ENCODE measurements around the gene TINCR.
"Not testable (repeated sequence)": the region's sequence is repeated elsewhere in the genome, so short reads cannot be mapped to it uniquely, and the experiment has no call there.

TINCR gene

DNA sequence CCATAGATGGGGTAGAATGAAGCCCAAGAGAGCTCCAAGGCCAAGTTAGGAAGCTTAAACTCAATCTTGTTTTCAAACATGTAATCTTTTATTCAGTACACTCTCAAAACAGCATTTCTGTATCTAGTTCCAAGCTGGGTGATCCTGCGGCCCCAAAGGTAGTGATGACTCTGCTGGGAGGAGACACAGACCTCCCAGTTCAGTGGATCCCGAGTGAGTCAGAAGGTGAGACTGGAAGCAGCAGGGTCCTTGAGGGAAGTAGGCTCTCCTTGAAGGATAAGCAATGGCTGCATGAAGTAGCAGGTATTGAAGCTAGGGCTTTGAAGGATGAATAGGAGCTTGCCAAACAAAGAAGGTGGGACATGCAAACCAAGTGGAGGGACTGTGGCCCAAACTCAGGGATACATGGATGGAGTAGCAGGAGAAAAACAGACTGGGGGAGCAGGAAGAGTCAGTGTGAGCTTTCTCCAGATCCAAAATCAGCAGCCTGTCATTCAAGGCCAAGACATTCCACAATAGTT lies 9.6 kb downstream of the TINCR start:
- no peak for DNase-seq (ENCODE audit: low read depth)

DNA sequence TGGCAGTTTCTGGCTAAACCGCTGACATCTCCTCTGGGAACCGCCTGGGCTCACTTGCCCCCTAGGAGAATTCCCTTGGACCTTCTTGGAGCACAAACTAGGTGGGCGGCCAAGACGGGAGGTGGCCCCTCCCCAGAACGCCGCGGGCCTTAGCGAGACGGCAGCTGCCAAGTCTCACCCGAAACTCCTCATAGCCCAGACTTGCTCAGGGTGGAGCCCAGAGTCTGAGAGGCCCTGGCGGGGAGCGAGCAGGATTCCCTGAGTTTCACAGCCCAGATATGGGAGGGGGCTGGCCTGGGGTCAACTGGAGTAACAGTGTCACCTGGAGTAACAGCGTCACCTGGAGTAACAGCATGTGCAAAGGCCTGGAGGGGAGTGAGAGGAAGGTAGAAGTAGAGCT lies 10.1 kb downstream of the TINCR start:
- no peak for DNase-seq (ENCODE audit: low read depth)

DNA sequence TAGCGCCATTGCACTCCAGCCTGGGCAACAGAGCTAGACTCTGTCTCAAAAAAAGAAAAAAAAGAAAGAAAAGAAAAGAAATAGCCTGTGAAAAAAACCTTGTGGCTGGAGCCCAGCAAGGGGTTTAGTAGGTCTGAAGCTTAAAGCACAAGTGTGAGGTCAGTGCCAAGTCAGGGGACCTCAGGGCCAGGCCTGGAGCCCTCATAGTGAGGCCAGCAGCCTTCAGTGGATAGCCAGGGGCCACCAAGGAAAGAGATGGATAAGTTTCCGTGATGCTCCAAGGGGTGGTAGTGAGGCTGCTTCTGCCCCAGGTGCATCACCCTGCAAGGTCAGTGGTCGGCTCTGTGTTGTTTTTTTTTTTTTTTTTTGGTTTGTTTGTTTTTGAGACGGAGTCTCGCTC lies 12.9 kb downstream of the TINCR start:
- DNase-seq (ENCODE audit: low read depth) = no peak

DNA sequence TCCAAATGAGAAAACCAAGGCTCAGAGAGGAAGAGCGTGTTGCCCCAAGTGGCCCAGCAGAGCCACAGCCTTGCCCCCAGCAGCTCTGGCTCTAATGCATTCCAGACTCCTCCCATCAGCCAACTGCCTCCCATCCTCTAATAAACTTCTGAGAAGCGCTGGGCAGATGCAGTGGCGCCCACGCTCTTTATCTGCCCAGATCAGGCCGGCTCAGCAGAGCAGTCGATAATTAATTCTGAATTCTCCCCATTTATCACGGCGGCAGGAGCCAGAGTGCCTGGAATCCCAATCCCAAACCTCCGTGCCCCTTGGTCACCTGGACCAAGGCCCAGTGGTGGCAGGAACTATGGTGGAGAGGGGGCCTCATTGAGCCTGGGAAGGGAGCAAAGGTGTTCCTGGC lies 13.9 kb downstream of the TINCR start:
- DNase-seq (ENCODE audit: low read depth) = no peak

DNA sequence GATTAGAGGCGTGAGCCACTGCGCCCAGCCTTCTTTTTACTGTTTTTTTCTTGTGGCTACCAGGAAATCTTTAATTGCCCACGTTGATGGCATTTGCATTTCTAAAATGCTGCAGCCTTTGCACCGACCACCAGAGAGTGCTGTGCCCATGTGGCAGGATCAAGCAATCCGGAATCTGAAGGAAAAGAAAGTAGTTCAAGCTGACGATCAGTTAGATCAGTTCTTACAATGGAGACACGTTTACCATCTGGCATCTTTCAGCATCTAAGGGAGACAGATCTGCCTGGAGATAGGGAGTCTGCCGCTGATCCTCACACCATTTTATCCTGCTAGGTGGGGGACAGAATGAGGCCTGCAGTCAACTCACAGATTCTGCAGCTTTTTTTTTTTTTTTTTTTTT lies 19.9 kb downstream of the TINCR start:
- DNase-seq (ENCODE audit: low read depth) = no peak

DNA sequence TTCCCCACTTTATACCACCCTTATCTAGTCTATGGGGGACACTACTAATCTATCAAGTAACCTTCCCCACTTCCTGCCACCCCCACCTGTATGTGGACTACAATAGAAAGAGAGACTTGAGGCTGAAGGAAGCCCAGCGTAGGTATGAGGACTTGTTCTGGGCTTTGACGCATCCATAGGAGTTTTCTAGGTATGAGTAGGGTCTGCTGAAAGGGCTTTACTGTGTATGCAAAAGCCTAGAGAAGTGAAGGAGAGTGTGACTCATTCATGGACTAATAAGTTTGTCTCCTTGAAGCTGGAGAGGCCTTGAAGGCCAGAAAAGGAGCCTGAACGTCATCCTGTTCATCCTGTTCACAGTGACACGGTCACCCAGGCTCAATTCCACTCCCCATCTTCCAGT lies 21.8 kb downstream of the TINCR start:
- no peak for DNase-seq (ENCODE audit: low read depth)

DNA sequence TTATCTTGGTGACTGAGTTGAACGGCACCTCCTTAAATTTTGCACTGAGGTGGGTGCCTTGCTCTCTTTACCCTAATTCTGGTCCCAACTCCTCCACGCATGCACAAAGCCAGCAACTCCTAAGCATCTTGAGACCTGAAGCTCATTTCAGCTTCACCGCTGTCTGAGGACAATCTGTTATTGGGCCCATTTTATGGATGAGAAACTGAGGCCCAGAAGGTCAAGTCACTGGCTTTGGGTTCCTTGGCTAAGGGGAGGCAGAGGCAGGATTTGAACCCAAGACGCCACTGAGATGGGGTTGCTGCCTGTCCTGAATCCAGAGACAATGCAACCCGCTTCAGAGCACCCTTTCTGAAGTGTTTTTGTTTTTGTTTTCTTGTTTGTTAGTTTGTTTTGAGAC lies 22.7 kb downstream of the TINCR start:
- no peak for DNase-seq (ENCODE audit: low read depth)

DNA sequence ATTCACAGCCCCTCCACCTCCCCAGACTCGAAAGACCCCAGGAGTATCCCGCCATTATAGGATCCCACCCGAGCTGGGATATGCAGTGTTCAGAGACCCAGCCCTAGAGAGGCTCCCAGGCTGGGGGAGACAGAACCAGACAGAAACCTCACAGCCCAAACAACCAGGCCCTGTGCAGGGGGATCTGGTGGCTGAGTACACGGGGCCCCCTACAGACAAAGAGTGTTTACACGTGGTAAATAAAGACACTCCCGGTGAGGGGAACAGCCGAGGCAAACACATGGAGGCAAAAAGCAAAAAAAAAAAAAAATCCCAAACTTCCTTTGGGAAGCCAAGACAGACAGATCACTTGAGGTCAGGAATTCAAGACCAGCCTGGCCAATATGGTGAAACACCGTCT lies 25.1 kb downstream of the TINCR start:
- no peak for DNase-seq (ENCODE audit: low read depth)

DNA sequence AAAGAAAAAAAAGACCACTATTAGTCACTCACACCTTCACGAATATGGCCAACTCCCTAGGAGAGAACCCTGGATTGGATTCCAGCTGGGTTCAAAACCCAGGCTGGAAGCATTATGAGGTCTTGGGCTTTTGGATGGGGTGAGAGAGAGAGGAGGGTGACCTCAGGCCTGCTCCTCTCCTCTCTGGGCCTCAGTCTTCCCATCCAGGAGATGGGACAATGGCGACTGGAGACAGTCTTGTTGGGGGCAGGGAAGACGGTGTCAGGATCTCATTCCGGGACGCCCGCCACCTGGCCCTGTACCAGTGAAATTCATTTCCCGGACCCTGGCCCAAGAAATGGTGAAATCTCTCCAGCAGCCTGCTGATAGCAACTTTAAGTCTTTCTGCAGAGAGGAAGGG lies 26.3 kb downstream of the TINCR start:
- no peak for DNase-seq (ENCODE audit: low read depth)

DNA sequence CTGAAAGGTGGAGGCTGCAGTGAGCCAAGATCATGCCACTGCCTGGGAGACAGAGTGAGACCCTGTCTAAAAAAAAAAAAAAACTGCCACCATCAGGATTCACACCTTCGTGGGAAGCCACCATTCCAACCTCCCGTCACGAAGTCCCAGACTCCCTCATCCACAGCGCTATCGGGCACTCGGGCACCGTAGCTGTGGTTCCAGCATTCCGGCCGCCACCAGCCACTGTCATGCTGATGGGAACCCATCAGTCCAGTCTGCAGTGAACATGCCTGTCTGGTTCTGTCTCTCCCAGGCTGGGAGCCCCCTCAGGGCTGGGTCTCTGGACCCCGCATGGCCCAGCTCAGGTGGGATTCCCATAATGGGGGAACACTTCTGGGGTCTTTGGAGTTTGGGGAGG lies 27.5 kb downstream of the TINCR start:
- no peak for DNase-seq (ENCODE audit: low read depth)

DNA sequence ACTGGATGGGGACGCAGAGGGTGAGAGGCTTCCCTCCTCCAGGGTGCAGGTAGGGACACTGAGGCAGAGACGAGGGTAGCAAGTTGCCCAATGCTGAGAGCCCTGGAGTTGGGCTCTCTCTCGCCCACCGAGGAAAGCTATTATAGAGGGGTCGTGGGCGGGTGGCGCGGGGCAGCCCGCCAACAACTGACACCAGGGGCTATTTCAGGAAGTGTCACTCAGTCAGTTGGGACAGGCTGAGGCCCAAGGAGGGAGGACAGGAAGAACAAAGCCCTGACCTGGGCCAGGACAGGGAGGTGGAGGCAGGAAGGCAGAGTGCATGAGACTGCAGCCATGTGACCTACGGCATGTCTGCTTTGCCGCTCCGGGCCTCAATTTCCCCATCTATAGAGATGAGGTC lies 29.9 kb downstream of the TINCR start:
- no peak for DNase-seq (ENCODE audit: low read depth)

DNA sequence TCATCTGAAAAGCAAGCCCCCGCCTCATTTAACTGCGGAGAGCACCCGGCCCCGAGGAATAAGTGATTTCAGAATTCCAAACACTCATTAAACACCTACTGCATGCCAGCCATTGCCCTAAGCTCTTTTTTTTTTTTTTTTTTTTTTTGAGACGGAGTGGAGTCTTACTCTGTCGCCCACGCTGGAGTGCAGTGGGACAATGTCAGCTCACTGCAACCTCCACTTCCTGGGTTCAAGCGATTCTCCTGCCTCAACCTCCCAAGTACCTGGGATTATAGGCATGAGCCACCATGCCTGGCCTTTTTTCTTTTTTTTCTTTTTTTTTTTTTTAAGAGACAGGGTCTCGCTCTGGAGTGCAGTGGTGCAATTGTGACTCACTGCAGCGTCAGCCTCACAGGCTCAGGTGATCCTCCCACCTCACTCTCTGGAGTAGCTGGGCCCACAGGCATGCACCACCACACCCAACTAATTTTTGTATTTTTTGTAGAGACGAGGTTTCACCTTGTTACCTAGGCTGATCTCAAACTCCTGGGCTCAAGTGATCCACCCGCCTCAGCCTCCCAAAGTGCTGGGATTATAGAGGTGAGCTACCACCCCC lies 30.7 kb downstream of the TINCR start:
- DNase-seq (ENCODE audit: low read depth) = not testable (repeated sequence)

DNA sequence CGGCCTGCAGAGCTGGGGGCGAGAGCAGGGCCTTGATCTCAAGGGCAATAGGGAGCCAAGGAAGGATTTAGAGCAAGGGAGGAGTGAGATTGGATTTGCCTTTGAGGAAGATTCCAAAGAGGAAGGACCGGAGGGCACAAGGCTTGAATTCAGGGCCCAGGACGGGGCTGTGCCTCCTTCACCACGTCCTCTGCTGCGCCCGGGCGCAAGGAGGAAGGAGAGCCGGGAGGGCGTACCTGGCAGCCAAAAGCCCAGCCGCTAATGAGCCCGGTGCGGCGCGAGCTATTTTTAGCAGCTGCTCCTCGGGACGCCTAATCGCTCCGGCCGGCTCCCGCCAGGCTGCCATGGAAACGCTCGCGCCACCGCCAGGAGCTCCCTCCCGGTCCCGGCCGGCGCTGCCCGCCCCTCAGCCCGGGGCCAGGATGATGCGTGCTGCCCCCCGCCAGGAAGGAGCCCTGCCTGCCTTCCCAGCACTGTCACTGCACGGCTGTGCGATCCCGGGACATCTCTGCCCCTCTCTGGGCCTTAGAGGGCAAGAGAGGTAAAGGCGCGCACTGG lies 31.3 kb downstream of the TINCR start:
- no peak for DNase-seq (ENCODE audit: low read depth)

DNA sequence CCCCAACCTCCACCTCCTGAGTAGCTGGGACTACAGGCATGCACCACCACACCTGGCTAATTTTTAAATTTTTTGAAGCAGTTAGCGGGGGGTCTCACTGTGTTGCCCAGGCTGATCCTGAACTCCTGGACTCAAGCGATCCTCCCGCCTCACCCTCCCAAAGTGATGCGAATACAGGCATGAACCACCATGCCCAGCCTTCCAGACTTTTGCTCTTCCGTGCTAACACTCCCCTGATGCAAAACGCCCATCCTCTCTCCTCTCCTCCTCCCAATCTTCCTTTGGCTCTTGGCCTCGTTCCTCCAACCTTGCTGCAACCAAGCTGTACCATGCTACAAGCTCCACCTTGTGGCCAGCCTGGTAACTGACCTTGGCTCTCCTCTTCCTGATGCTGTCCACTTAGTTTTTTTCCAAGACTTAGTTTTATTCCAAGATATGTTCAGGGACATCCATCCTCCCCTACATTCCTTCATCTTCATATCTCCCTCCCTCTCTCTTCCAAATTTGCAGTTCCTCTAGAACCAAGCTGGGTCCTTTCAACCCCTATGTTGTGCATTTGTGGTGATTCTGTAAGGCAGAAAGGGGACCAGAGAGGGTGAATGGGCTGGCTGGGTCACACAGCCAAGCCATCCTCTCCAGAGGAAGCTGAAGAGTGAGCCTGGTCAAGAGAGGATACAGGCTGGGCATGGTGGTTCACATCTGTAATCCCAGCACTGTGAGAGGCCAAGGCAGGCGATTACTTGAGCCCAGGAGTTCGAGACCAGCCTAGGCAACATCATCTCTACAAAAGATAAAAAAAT lies 32.8 kb downstream of the TINCR start:
- DNase-seq (ENCODE audit: low read depth) = no peak

DNA sequence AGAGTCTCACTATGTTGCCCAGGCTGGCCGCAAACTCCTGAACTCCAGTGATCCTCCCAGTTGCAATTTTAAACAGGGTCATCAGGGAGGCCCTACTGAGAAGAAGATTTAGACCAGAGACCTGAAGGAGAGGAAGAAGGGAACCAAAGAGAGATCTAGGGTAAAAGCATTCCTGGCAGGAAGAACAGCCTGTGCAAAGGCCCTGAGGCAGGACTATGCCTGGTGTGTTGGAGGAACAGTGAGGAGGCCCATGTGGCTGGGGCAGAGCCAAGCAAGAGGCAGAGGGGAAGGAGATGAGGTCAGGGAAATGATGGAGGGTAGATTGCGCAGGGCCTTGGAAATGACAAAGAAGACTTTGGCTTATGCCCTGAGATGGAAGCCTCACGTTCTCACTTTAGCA lies 34.5 kb downstream of the TINCR start:
- no peak for DNase-seq (ENCODE audit: low read depth)

DNA sequence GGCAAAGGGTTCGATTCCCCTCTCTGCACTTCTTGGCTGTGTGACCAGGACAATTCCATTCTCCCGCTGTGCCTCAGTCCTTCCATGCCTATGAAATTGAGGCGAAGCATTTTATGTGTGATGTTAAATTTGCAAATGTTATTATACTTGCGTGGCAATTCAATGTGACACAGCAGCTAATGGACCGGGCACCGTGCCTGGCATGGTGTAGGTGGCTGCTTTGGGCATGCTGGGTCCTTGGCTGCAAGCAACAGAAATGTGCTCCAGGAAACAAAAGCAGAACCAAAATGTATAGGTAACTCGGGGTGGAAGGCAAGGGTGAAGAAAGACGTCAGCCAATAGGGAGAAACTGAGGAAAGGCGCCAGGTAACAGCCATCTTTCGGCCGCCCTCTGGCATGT lies 37.1 kb downstream of the TINCR start:
- no peak for DNase-seq (ENCODE audit: low read depth)

DNA sequence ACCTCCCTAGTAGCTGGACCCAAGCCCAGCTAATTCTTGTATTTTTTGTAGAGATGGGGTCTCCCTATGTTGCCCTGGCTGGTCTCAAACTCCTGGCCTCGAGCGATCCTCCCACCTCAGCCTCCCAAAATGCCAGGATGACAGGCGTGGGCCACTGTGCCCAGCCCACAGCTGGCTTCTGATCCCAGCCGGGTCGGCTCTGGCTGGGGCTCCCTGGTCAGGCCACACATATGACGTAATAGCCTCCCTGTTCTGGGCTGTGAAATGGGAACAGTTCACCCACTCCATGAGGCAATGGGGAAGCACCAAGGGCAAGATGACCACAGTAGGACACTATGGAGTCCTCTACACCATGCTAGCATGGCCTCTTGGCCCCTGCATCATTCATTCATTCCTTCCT lies 41.1 kb downstream of the TINCR start:
- DNase-seq (ENCODE audit: low read depth) = no peak

DNA sequence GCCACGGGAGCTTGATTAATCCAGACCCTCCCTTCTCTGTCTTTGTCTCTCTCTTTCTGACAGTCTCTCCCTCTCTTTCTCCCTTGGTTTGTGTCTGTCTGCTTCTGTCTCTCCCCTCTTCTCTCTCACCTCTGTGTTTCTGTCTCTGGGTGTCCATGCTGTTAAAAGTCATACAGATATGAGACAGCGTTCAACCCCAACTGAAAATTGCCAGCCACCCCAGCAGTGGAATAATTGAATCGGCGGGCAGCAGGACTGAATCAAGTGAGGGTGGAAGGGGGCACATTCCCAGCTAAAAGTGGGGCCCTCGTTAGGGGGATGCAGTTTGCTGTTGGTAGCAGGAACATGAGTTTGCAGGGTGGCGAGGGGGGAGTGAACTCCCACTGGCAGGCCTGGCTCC lies 43.7 kb downstream of the TINCR start:
- no peak for DNase-seq (ENCODE audit: low read depth)

DNA sequence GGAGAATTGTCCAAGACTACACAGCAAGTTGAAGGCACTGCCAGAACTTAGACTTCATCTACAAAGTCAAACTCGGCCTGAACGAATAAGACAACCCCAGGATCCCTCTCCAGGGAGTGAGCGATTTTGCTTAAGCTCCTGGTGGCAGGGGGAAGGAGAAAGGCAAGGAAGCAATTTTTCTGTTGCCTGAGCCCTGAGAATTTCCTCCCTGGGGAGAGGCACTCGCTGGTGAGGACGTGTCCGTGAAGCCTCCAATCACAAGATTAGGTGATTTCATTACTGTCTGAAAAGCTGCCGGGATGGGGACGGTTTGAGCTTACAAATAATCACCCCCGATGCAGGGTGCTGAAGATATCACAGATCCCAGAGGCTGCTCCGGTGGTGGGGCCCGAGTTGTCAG lies 45.6 kb downstream of the TINCR start:
- DNase-seq (ENCODE audit: low read depth) = no peak

DNA sequence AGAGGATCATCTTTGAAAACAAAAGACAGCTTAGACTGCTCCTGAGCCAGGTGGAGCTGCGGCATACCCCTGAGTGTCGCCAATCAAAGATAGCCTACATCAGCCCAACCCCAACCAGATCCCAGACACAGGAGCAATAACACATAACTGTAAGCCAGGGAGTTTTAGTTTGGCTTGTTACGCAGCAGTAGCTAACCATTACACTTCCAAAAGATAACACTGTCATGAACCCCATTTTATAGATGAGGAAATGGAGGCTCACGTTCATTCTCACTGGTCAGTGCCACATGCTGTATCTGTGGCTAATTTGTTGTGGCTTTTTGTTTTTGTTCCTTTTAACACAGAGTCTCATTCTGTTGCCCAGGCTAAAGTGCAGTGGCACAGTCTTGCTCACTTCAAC lies 47.3 kb downstream of the TINCR start:
- no peak for DNase-seq (ENCODE audit: low read depth)

DNA sequence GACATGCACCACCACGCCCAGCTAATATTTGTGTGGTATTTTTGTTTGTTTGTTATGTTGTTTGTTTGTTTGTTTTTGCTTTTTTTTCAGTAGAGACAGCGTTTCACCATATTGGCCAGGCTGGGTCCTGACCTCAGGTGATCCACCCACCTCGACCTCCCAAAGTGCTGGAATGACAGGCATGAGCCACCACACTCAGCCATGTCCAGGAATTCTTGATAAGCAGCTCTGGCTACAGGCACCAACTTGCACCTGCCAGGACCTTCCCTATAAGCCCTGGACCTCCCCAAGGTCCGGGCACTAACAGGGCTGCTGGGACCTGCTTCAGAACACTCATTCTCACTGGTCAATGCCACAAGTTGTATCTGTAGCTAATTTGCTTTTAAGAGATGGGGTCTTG lies 48.7 kb downstream of the TINCR start:
- no peak for DNase-seq (ENCODE audit: low read depth)

DNA sequence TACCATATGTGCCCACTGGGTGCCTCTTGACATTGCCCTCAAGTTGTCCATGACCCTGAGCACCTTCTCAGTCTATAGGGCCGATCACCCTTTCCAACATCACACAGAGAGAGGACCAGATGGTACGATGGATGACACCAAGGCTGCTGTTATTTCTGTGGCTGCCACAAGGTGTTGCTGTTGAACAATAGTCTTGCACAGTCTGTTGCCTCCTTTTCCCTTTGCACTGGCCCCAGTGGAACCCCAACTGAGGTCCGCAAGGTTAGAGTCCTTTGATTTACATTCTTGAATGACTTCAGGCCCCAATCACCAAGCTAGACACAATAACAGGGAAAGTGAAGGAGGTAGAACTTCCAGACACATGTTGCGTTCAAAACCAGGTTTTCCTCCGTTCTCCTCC lies 52.0 kb downstream of the TINCR start:
- DNase-seq (ENCODE audit: low read depth) = no peak

DNA sequence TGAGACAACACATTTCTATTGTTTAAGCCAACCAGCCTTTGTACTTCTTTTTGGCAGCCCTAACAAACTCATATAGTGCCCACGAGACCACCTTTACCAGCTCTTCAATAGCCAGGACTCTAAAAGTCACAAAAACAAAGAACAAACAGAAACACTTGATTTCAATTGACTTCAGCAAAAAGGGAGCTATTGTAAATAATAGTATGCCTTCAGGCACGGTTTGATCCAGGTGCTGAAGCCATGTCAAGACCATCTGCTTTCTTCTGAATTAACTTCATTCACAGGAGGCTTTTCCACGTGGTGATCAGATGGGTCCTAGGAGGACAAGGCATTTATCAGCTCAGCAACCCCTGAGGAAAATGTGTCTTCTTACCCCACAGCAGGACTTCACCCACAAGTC lies 53.8 kb downstream of the TINCR start:
- no peak for DNase-seq (ENCODE audit: low read depth)

DNA sequence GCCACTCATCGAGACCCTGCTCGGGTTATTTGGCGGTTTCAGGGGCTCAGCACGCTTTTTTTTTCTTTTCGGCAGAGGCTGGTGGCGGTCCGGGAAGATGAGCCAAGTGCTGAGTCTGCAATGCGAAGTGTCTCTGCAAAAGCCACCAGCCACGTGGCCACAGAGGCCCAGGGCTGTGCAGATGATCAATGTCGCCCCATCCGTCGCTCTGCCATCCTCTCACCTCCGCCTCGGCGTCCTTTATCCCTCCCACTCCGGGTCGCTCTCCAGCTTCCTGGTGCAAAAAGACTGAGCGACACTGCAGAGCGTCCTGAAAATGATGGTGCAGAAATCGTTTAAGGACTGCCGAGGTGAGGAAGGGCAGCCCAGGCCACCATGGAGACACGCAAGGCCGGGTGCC lies 55.0 kb downstream of the TINCR start:
- DNase-seq (ENCODE audit: low read depth) = no peak

Data from HS-27A (cell line).